HTERT RPE-1 (cell line): ENCODE measurements around the gene VAV1.
"Not testable (repeated sequence)": the region's sequence is repeated elsewhere in the genome, so short reads cannot be mapped to it uniquely, and the experiment has no call there.

Experiments used
- in situ Hi-C: fragments of 300-500 bp; cut with MboI; formaldehyde crosslinking; loops from 4 replicates; pipeline ENCODE4 v1.14.3; 2020; ENCODE audit warnings: low sequenced_read_pairs

The VAV1 gene

DNA sequence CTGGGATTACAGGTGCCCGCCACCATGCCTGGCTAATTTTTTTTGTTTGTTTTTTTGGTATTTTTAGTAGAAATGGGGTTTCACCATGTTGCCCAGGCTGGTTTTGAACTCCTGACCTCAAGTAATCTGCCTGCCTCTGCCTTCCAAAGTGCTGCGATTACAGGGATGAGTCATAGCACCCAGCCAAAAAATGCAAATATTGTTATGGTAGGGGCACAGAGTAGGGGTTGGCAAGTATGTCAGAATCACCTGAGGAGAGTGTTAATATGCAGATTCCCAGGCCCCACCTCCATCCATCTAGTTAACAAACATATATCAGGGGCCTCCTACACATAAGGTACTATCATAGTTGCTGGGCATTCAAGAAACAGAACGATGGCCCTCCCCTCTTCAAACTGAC, 44.7 kb downstream of the VAV1 start:
- in situ Hi-C loops = no loop called here

GRCh38 chr19:6818246-6818645, 45.7 kb downstream of the VAV1 start:
- in situ Hi-C loops = no loop called here

DNA sequence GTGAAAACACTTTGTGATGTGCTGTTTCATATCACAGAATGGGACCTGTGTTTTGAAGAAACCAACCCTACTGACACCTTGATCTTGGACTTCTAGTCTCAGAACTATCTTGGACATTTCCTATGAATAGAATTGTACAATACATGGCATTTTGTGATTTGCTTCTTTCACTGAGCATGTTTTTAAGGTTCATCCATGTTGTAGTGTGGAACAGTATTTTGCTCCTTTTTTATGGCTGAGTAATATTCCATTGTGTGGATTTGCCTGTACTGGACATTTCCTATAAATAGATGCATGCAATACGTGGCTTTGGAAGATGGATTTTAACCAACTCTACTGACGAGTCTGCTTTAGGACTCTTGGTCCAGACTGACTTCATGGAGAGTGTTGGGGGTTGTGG, 46.8 kb downstream of the VAV1 start:
- in situ Hi-C loops = no loop called here

- in situ Hi-C loops = no loop called here
Observed at GRCh38 chr19:6820237-6820636, 47.7 kb downstream of the VAV1 start.

GRCh38 chr19:6821639-6822310, 49.3 kb downstream of the VAV1 start:
- in situ Hi-C loops = no loop called here

- in situ Hi-C loops = no loop called here
Observed at GRCh38 chr19:6822311-6822670, 49.8 kb downstream of the VAV1 start.

- in situ Hi-C loops = no loop called here
Observed at GRCh38 chr19:6825076-6825774, 52.7 kb downstream of the VAV1 start.

DNA sequence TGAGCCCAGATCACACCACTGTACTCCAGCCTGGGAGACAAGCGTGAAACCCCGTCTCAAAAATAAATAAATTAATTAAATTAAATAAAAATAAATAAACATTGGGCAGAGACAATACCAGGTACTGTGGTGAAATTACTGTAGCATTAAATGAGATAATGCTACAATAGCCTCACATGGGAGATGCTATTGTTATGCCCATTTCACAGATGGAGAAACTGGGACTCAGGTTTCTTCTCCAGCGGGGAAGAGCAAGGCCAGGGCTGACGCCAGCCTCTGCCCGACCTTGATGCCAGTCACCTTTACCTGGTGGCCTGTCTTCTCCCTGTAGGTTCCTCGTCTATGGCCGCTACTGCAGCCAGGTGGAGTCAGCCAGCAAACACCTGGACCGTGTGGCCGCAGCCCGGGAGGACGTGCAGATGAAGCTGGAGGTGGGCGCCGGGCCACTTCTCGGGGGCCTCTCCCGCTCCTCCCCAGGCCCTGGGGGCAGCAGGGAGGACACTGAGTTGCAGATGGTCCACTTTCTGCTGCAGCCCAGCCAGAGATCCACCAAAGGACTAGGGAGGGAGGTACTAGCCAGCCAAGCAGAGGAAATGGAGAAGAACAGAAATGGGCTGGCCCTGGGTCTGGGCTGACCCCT, 53.9 kb downstream of the VAV1 start:
- in situ Hi-C loops = no loop called here

DNA sequence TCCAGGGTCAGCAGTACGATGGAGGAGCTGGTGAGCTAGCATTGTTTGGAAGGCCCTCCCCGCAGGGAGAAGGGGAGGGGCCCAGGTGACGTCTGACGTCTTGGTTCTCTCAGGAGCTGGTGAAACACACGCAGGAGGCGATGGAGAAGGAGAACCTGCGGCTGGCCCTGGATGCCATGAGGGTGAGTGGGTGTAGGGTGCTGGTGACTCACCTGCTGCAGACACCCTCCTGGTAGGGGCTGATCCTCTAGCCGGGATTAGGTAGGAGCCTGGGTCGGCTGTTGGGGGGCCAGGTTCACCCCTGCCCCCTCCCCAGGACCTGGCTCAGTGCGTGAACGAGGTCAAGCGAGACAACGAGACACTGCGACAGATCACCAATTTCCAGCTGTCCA, 55.8 kb downstream of the VAV1 start:
- in situ Hi-C loops = no loop called here

DNA sequence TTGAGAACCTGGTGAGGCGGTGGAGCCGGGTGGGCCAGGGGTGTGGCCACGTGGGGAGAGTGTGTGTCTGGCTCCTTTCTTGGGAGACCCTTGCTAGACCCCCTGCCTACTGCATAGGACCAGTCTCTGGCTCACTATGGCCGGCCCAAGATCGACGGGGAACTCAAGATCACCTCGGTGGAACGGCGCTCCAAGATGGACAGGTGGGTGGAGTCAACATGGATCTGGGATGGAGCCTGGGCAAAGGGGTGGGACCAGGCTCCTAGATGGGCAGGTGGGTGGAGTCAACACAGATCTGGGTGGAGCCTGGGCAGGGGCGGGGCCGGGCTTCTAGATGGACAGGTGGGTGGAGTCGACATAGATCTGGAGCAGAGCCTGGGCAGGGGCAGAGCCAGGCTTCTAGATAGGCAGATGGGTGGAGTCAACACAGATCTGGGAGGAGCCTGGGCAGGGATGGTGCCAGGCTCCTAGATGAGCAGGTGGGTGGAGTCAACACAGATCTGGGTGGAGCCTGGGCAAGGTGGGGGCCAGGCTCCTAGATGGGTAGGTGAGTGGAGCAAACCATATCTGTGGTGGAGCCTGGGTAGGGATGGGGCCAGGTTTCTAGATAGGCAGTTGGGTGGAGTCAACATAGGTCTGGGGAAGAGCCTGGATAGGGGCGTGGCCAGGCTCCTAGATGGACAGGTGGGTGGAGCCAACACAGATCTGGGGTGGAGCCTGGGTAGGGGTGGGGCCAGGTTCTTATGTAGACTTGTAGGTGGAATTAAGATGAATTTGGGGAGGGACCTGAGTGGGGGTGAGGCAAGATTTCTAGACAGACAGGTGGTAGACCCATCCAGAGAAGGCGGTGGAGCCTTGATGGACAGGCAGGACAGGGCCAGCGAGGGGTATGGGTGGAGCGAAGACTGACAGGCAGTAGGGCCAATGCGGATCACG, 56.5 kb downstream of the VAV1 start:
- in situ Hi-C loops = no loop called here

DNA sequence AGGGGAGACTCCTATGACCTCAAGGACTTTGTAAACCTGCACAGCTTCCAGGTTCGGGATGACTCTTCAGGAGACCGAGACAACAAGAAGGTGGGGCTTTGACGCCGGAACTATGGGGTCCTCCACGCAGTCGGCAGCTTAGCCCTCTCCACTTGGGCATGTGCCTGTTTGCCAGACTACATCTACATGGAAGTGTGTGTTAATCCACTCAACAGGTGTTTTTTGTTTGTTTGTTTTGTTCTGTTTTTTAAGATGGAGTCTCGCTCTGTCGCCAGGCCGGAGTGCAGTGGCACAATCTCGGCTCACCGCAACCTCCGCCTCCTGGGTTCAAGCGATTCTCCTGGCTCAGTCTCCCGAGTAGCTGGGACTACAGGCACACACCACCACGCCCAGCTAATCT, 57.3 kb downstream of the VAV1 start:
- in situ Hi-C loops = not testable (repeated sequence)

GRCh38 chr19:6831084-6831483, 58.6 kb downstream of the VAV1 start:
- in situ Hi-C loops = not testable (repeated sequence)

- in situ Hi-C loops = no loop called here
Observed at GRCh38 chr19:6832412-6832811, 59.9 kb downstream of the VAV1 start.

- in situ Hi-C loops = no loop called here
Observed at GRCh38 chr19:6833166-6833790, 60.8 kb downstream of the VAV1 start.

DNA sequence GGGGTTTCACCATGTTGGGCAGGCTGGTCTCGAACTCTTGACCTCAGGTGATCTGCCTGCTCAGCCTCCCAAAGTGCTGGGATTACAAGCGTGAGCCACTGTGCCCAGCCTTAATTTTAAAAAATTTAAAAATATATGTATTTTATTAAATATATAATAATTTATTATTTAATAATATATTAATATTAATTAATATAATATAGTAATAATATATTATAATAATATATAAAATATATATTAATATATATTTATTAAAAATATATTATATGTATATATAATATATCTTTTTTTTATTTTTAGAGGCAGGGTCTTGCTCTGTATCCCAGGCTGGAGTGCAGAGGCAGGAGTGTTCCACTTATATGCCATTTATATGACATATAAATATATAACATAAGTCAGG, 61.9 kb downstream of the VAV1 start:
- in situ Hi-C loops = no loop called here

- in situ Hi-C loops = no loop called here
Observed at GRCh38 chr19:6835501-6835900, 63.0 kb downstream of the VAV1 start.

GRCh38 chr19:6837525-6837924, 65.0 kb downstream of the VAV1 start:
- in situ Hi-C loops = no loop called here

DNA sequence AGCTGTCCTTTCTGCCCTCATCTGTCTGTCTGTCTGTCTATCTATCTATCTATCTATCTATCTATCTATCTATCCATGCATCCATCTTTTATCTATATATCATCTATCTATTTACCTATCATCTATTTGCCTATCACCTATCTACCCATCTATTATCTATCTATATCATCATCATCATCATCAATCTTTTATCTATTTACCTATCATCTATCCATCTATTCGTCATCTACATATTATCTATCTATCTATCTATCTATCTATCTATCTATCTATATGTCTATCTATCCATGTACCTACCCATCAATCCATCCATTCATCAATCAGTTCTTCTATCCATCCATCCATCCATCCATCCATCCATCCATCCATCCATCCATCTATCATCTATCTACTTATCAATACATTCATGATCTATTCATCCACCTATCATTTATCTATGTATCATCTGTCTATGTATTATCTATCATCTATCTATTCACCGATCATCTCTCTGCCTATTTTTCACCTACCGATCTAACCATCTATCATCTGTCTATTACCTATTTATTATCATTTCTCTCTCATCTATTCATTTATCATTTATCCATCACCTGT, 65.7 kb downstream of the VAV1 start:
- in situ Hi-C loops = no loop called here

- in situ Hi-C loops = no loop called here
Observed at GRCh38 chr19:6842871-6843607, 70.5 kb downstream of the VAV1 start.

- in situ Hi-C loops = no loop called here
Observed at GRCh38 chr19:6847828-6848200, 75.3 kb downstream of the VAV1 start.
